Keratinocyte (primary cell): ENCODE results near the gene NCK2.

Source experiments
- EZH2 ChIP-seq: IDR thresholded peaks from one replicate; pipeline ENCODE4 v1.6.1; 2012; ENCODE audit warnings: inconsistent platforms, mild to moderate bottlenecking, low read length, moderate library complexity
- TF ChIP-seq, protein P1 (sequence below), 3 experiments: IDR thresholded peaks in 1 of 3; conservative IDR thresholded peaks in 1 of 3; optimal IDR thresholded peaks in 1 of 3; 2 replicates in 2 of 3; 3 replicates in 1 of 3; pipeline versions ENCODE3 to v1.5.1; 2011; ENCODE audit warnings: low read length in 3 of 3, mild to moderate bottlenecking in 3 of 3, moderate library complexity in 2 of 3, control low read depth in 1 of 3, inconsistent platforms in 1 of 3; ENCODE audit not compliant: insufficient read depth in 2 of 3; ENCODE audit errors: extremely low read depth in 1 of 3

- TF ChIP-seq, protein P1, sequence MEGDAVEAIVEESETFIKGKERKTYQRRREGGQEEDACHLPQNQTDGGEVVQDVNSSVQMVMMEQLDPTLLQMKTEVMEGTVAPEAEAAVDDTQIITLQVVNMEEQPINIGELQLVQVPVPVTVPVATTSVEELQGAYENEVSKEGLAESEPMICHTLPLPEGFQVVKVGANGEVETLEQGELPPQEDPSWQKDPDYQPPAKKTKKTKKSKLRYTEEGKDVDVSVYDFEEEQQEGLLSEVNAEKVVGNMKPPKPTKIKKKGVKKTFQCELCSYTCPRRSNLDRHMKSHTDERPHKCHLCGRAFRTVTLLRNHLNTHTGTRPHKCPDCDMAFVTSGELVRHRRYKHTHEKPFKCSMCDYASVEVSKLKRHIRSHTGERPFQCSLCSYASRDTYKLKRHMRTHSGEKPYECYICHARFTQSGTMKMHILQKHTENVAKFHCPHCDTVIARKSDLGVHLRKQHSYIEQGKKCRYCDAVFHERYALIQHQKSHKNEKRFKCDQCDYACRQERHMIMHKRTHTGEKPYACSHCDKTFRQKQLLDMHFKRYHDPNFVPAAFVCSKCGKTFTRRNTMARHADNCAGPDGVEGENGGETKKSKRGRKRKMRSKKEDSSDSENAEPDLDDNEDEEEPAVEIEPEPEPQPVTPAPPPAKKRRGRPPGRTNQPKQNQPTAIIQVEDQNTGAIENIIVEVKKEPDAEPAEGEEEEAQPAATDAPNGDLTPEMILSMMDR (optimal IDR thresholded peaks at IDR 0.05 in 1 of 3, IDR thresholded peaks at IDR 0.05 in 1 of 3, conservative IDR thresholded peaks at IDR 0.05 in 1 of 3; ENCODE audit: extremely low read depth in 1 of 3, insufficient read depth in 2 of 3, low read length in 3 of 3), result no peak
- TF ChIP-seq EZH2, result no peak
Measured at GRCh38 chr2:105848367-105848766, 103.7 kb downstream of the NCK2 start.
